Thoracic aorta (tissue), 2 donors: Measurements from ENCODE around the gene ATL1. TPM values are rescaled to one million over a fixed set of nuclear protein-coding genes. Genes with fewer than 3 reads are reported as not detected.

Source experiments
- ATAC-seq: fragments of 150-250 bp; one replicate; pipeline ENCODE4 v1.8.0; 2017; ENCODE audit warnings: low read depth; ENCODE audit not compliant: insufficient number of reproducible peaks, low FRiP score
- DNase-seq: peaks from one replicate; pipeline ENCODE4 v3.0.0-alpha.2; 2020; ENCODE audit warnings: low spot score
- H3K27ac ChIP-seq, 2 donors: fragments of 200-600 bp; sonication (generic); 1 replicate in 1 of 2; 2 replicates in 1 of 2; pipeline ENCODE4 v1.5.1; 2016; ENCODE audit warnings: mild to moderate bottlenecking in 2 of 2, moderate library complexity in 2 of 2
- H3K27me3 ChIP-seq: fragments of 200-600 bp; sonication (generic); replicated peaks from 2 replicates; pipeline ENCODE4 v1.6.0; 2016; ENCODE audit warnings: mild to moderate bottlenecking; ENCODE audit not compliant: insufficient read depth
- H3K36me3 ChIP-seq: fragments of 200-600 bp; sonication (generic); one replicate; pipeline ENCODE4 v1.5.1; 2016
- H3K4me1 ChIP-seq, 2 donors: fragments of 200-600 bp; sonication (generic); 1 replicate in 1 of 2; 2 replicates in 1 of 2; pipeline versions ENCODE4 v1.5.1 to v1.6.0; 2016; ENCODE audit warnings: low read depth in 2 of 2, mild to moderate bottlenecking in 1 of 2; ENCODE audit not compliant: control insufficient read depth in 1 of 2
- H3K4me3 ChIP-seq: fragments of 200-600 bp; sonication (generic); 2 replicates; pipeline ENCODE4 v1.5.1; 2016; ENCODE audit warnings: mild to moderate bottlenecking
- H3K9me3 ChIP-seq: fragments of 200-600 bp; sonication (generic); 2 replicates; pipeline ENCODE4 v1.5.1; 2016
- total RNA-seq, 2 donors: library from RNA; depleted of rRNA; stranded (reverse); fragments of >200 nt; gene quantifications; one replicate each; pipeline versions ENCODE4 v1.1.0 to v1.2.3, GENCODE V29; 2016
- TF ChIP-seq, protein P1 (sequence below): fragments of 200-600 bp; sonication (generic); IDR thresholded peaks from one replicate; pipeline ENCODE4 v1.5.1; 2019; ENCODE audit warnings: antibody characterized with exemption

ATL1 gene
- total RNA-seq, 2 donors from 2014 or later, result 9.5 to 14.3 TPM

DNA sequence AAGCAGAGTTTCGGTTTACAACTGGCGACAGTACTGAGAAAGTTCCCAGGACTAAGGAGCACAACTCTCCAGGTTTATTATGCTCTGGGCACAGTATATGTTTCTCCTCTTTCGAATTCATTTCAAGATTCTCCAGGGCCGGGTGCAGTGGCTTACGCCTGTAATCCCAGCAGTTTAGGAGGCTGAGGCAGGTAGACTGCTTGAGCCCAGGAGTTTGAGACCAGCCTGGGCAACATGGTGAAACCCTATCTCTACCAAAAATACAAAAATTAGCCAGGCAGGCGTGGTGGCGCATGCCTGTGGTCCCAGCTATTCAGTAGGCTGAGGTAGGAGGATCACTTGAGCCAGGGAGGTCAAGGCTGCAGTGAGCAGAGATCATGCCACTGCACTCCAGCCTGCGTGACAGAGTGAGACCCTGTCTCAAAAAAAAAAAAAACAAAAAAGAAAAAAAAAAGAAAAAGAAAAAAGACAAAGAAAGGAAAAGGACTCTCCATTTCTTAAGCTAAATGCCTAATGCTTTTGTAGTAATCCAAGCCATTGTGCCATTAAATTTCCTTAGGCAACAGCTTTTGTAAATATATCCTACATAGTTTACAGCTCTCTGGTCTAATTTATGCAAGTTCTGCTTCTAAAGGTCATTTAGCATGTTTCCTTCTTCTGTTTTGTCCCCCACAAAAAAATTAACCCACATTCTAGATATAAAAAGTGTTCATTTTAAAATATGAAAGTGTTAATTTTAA lies 34.8 kb downstream of the ATL1 start:
- TF ChIP-seq, protein P1, sequence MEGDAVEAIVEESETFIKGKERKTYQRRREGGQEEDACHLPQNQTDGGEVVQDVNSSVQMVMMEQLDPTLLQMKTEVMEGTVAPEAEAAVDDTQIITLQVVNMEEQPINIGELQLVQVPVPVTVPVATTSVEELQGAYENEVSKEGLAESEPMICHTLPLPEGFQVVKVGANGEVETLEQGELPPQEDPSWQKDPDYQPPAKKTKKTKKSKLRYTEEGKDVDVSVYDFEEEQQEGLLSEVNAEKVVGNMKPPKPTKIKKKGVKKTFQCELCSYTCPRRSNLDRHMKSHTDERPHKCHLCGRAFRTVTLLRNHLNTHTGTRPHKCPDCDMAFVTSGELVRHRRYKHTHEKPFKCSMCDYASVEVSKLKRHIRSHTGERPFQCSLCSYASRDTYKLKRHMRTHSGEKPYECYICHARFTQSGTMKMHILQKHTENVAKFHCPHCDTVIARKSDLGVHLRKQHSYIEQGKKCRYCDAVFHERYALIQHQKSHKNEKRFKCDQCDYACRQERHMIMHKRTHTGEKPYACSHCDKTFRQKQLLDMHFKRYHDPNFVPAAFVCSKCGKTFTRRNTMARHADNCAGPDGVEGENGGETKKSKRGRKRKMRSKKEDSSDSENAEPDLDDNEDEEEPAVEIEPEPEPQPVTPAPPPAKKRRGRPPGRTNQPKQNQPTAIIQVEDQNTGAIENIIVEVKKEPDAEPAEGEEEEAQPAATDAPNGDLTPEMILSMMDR, result no peak
- Histone ChIP-seq H3K9me3 (no peaks in the 10 kb centered on the region), H3K36me3 (peaks cover 14% of the 10 kb centered on the region), H3K4me1 (no peaks in the 10 kb centered on the region), H3K27ac (no peak overlapping the region), H3K27me3 (no peaks in the 10 kb centered on the region), H3K4me3 (no peak overlapping the region)
- DNase-seq, result no peak
- no peak for ATAC-seq

DNA sequence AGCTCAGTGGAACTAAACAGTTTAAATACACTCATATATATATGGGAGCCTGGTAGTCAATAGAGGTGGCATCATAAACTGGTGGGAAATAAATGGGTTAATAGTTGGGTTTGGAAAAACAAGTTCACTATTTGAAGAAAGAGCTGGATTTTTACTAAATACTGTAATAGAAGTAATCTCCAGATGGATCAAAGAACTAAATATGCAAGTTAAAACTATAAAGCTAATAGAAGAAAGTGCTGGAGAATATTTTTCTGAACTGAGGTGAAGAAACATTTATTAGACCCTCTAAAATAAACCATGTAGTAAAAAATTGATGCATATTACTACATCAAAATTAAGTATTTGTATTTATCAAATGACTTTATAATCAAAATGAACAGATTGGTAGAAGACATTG lies 38.8 kb downstream of the ATL1 start:
- no peak for DNase-seq

DNA sequence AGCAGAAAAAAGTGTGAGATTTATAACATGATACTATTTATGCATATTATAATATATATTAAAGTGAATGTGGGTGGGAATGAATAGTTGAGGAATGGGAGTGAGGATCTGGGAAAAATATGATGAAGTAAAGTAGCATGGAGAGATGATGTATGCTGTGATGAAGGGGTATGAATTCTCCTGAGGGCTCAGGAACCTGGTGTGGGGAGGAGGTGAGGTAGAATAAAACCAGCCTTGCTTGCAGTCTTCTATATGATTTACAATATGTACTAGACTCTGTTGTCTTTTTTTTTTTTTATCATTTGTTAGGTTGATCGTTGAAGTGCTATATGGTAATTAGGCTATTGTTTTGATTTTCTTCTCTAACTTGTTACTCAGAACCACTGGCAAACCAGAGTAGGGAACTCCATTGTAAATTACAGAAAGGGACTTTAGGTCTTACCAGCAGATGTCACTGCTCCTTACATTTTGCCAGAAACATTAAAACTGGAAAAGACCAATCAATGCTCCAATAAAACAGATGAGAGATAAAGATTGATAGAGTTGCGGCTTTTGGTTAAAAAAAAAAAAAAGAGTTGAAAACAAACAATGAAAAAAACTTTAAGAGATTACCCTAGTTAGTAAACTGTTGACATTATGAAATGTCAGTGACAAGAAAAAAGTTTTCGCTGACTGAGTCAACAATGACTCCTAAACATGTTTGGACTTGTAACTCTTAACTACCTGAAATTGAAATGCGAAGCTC lies 39.9 kb downstream of the ATL1 start:
- no peaks in the 10 kb centered on the region for H3K27me3 ChIP-seq
- ATAC-seq (no peak), DNase-seq (no peak)
- no peak overlapping the region for H3K4me3 ChIP-seq
- TF ChIP-seq, protein P1, result peak; percentile 39
- H3K36me3 ChIP-seq, result no peaks in the 10 kb centered on the region
- H3K9me3 ChIP-seq, result no peaks in the 10 kb centered on the region
- no peaks in the 10 kb centered on the region for H3K4me1 ChIP-seq
- no peak overlapping the region for H3K27ac ChIP-seq

More for the DNA sequence above, 38.8 kb downstream of the ATL1 start:
- H3K9me3 ChIP-seq, result no peaks in the 10 kb centered on the region
- H3K36me3 ChIP-seq, result peaks cover 5% of the 10 kb centered on the region
- no peaks in the 10 kb centered on the region for H3K4me1 ChIP-seq
- TF ChIP-seq, protein P1, result no peak
- H3K4me3 ChIP-seq, result no peak overlapping the region
- no peak overlapping the region for H3K27ac ChIP-seq
- H3K27me3 ChIP-seq, result no peaks in the 10 kb centered on the region
- ATAC-seq, result no peak

DNA sequence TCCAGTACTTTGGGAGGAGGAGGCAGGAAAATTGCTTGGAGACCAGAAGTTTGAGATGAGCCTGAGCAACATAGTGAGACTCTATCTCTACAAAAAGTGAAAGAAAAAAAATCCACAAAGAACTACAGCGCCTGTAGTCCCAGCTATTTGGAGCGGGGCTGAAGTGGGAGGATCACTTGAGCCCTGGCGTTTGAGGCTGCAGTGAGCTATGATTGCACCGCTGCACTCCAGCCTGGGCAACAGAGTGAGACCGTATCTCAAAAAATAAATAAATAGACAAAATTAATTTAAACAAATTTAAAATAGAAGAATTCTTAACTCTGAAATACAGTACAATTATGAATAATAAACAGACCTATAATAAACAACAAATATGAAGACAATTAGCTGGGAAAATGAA lies 40.9 kb downstream of the ATL1 start:
- Histone ChIP-seq H3K27me3 (no peaks in the 10 kb centered on the region), H3K27ac (no peak overlapping the region), H3K36me3 (no peaks in the 10 kb centered on the region), H3K9me3 (no peaks in the 10 kb centered on the region), H3K4me3 (no peak overlapping the region), H3K4me1 (peaks cover 0 to 3% of the 10 kb centered on the region in 2 donors)
- ATAC-seq, result no peak
- DNase-seq, result no peak
- TF ChIP-seq, protein P1, result no peak

DNA sequence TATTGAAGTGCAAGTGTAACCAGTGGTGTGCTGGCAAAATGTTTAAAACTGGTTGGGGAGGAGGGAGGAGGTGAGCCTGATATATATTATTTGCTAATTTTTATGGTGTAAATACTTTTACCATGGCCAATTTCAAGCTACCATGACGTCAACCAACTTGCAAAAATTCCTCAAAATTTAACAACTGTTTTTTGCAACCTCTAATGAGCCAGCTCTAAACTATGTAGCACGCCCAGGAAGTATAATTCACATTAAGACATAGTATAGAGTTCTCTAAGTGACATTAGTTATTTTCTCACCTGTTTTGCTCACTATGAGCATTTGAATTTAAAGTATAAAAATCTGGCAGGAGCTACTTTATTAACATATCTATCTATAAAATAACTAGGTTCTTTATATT lies 41.4 kb downstream of the ATL1 start:
- Histone ChIP-seq H3K9me3 (no peaks in the 10 kb centered on the region), H3K27ac (no peak overlapping the region), H3K4me3 (no peak overlapping the region), H3K27me3 (no peaks in the 10 kb centered on the region), H3K36me3 (no peaks in the 10 kb centered on the region), H3K4me1 (peaks cover 0 to 3% of the 10 kb centered on the region in 2 donors)
- TF ChIP-seq, protein P1, result no peak
- ATAC-seq (no peak), DNase-seq (no peak)
